ENCODE data around the gene OTX1. TPM values are rescaled to one million over a fixed set of nuclear protein-coding genes. Genes with fewer than 3 reads are reported as not detected.

The OTX1 gene
- total and polyA plus RNA-seq, 10 donors, result 0.23 to 0.37 TPM; not detected in 8

- H3K27ac ChIP-seq, result no peak overlapping the region
- no peaks in the 10 kb centered on the region for H3K27me3 ChIP-seq (replicated peaks in 1 of 7)
- intact Hi-C loops (cut with DNase I; ENCODE audit: low total_unique reads), result no loop called here
- H3K9me3 ChIP-seq, result peaks cover 0 to 67% (median 58%) of the 10 kb centered on the region in 8 donors
- DNase-seq, result no peak
- H3K4me1 ChIP-seq, result no peaks in the 10 kb centered on the region
- H3K4me3 ChIP-seq, result no peak overlapping the region
- no peaks in the 10 kb centered on the region for H3K36me3 ChIP-seq
- 73 to 94% (median 84%) methylated on average over 2 of the region's 2 CpGs for WGBS, 5 donors
- TF ChIP-seq CTCF (IDR thresholded peaks at IDR 0.05 in 8 of 11, conservative IDR thresholded peaks at IDR 0.05 in 3 of 11), result no peak
- TF ChIP-seq POLR2AphosphoS5 (IDR thresholded peaks at IDR 0.05), result no peak
- TF ChIP-seq POLR2A (IDR thresholded peaks at IDR 0.05), result no peak
Observed at GRCh38 chr2:63101954-63102353, 51.3 kb downstream of the OTX1 start.

DNA sequence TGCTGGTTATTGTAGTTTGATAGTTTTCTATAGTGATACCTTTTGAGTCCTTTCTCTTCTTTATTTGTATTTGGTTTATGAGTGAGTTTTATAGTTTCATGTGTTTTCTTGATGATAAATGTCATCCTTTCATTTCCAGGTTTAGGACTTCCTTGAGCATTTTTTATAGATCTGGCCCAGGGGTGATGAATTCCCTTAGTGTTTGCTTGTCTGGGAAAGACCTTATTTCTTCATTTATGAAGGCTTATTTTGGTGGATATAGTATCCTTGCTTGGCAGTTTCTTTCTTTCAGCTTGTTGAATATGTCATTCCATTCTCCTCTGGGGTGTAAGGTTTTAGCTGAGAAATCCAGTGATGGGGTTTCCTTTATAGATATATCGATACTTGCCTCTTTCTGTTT lies 53.9 kb downstream of the OTX1 start:
- no peak for DNase-seq
- 89 to 100% (median 97%) methylated on average over 1 of the region's 1 CpG for WGBS, 5 donors
- peaks cover 0 to 71% (median 58%) of the 10 kb centered on the region in 8 donors for H3K9me3 ChIP-seq
- no peaks in the 10 kb centered on the region for H3K36me3 ChIP-seq
- TF ChIP-seq POLR2A (IDR thresholded peaks at IDR 0.05), result no peak
- TF ChIP-seq POLR2AphosphoS5 (IDR thresholded peaks at IDR 0.05), result no peak
- no peak for TF ChIP-seq CTCF (IDR thresholded peaks at IDR 0.05 in 8 of 11, conservative IDR thresholded peaks at IDR 0.05 in 3 of 11)
- intact Hi-C loops (cut with DNase I; ENCODE audit: low total_unique reads), result no loop called here
- H3K27me3 ChIP-seq (replicated peaks in 1 of 7), result no peaks in the 10 kb centered on the region
- no peaks in the 10 kb centered on the region for H3K4me1 ChIP-seq
- H3K27ac ChIP-seq, result no peak overlapping the region
- H3K4me3 ChIP-seq, result no peak overlapping the region

All from spleen (tissue), 11 donors.